G401 (cell line): ENCODE measurements around the gene SFTPA1. TPM values are rescaled to one million over a fixed set of nuclear protein-coding genes. Genes with fewer than 3 reads are reported as not detected.
"Not testable (repeated sequence)": the region's sequence is repeated elsewhere in the genome, so short reads cannot be mapped to it uniquely, and the experiment has no call there.

Experiments used
- DNase-seq: peaks from one replicate; pipeline ENCODE4 v3.0.0-alpha.2; 2015; ENCODE audit warnings: low spot score
- in situ Hi-C: cut with HindIII; loops from 2 replicates; pipeline ENCODE4 v1.10.0; 2016; ENCODE audit warnings: low sequenced_read_pairs, mixed read lengths
- total RNA-seq: library from RNA; depleted of rRNA; stranded (reverse); fragments of >200 nt; shearing (Covaris generic); gene quantifications from 2 replicates; pipeline ENCODE4 v1.2.3, GENCODE V29; 2014; rRNA removed

Gene SFTPA1
- not detected in 2 replicates for total RNA-seq

DNA sequence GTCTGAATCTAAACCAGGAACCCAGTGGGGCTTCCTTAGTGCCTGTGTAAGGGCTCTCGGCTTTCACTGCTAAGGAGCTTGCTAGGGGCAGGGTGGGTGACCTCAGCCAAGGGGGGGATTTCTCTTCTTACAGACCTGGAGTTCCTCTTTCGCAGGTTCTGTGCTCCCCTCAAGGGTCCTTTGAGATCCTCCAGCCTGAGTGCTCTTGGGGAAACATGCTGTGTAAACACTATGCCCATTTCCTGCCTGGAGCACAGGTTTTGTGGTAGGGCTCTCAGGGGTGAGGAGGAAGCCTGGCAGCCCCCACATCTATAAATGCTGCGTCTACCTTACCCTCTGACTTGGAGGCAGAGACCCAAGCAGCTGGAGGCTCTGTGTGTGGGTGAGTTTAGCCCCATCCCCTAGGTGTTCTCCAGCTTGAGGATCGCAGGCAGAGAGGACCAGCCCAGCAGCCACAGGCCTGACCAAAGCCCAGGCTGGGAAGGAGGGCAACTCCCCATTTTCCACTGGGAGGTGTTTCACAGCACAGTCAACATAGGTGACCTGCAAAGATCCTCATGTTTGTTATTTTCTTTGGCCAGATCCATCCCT, at the start of gene SFTPA1:
Gene SFTPA1 (plus strand): TSS at position 339 of the 591 bp plus-strand sequence. CDS start 887 bp downstream, outside the sequence.
- in situ Hi-C loops, result no loop called here
- DNase-seq, result no peak

DNA sequence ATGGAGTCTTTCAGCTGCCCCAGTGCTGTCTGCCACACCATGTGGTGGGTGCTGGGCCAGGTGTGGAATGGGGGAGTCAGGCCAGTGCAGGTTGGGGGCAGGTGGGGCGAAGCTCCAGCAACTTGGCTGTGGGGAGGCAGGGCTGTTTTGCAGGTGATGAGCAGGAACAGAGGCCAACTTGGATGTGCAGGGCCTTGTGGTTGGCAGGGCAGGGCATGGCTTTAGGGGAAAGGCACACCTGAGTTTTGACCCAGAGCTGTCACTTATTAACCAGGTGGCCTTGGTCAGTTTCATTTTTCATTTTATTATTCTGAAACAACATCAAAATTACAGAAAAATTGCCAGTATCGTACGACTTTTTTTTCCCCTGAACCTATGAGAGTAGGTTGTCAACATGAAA, 49.5 kb upstream of the SFTPA1 start:
- in situ Hi-C loops, result no loop called here
- no peak for DNase-seq

- in situ Hi-C loops, result no loop called here
These were observed 48.5 kb upstream of the SFTPA1 start for GRCh38 chr10:79562135-79562756.

DNA sequence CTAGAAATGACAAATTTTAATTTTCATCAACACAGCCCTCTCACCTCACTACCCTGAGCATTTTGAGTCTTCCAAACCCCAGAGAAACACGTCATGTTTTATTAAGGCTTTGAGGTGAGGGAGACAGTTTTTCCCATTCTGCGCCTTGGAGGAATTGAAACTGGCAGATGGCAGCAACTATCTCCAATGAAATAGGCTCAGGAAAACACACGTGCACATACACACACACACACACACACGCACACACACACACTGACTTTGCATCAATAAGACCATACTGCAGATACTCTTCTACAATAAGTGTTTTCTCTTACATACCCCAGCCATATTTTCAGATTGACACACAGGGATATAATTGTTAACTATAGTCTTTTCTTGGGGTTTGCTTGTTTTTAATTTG, 47.3 kb upstream of the SFTPA1 start:
- no peak for DNase-seq
- in situ Hi-C loops, result no loop called here

More at GRCh38 chr10:79562135-79562756, 48.5 kb upstream of the SFTPA1 start:
- DNase-seq, result peak; percentile 82

- in situ Hi-C loops, DNase-seq: not testable (repeated sequence)
These were observed 40.1 kb upstream of the SFTPA1 start for GRCh38 chr10:79570624-79571023.

DNA sequence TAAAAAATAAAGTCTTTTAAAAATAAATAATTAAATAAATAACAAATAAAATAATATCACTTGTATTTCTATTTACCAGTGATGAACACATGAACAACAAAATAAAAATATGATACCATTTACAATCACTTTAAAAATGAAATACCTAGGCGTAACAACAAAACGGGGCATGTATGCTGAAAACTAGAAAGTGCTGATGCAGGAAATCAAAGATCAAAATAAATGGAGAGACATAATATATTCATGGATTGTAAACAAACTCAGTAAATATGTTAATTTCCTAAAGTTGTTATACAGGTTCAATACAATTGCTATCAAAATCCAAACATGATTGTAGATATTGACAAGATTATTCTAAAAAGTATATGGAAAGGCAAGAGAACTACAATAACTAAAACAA, 31.4 kb upstream of the SFTPA1 start:
- in situ Hi-C loops, result no loop called here

DNA sequence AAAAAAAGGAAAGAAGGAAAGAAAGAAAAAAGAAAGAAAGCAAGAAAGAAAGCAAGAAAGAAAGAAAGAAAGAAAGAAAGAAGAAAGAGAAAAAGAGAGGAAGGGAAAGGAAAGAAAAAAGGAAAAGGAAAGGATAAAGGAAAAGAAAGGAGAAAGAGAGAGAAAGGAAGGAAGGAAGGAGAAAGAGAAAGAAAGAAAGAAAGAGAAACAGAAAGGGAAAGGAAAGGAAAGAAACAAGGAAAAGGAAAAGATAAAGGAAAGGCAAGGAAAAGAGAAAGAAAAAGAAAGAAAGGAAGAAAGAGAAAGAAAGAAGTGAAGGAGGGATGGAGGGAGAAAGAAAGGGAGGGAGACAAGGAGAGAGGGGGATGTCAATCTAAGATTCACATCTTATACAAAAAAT, 29.7 kb upstream of the SFTPA1 start:
- no peak for DNase-seq
- in situ Hi-C loops, result no loop called here

More for the DNA sequence above, 31.4 kb upstream of the SFTPA1 start:
- no peak for DNase-seq

- DNase-seq, result peak; percentile 63
- in situ Hi-C loops, result no loop called here
These were observed 28.6 kb upstream of the SFTPA1 start for GRCh38 chr10:79582096-79582495.

DNA sequence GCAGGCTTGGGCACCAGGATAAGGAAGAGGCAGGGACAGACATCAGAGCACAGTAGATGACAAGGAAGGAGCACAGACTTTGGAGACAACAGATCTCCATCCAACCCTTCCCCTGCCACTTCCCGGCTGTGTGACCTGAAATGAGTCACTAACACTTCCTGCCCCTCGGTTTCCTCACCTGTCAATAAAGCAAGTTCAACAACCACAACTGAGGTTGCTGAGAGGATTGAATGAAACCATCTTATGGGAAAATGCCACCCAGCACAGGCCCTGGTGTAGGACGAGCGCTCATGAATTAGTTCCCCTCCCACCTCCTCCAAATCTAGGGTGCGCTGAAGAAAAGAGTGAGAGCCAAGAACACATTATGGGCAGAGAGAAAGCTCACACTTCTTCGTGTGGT, 27.8 kb upstream of the SFTPA1 start:
- in situ Hi-C loops, DNase-seq: not testable (repeated sequence)

GRCh38 chr10:79583488-79584024, 27.2 kb upstream of the SFTPA1 start:
- in situ Hi-C loops, result no loop called here
- DNase-seq, result no peak

- DNase-seq, result no peak
- in situ Hi-C loops, result no loop called here
These were observed 24.7 kb upstream of the SFTPA1 start for GRCh38 chr10:79585870-79586527.

DNA sequence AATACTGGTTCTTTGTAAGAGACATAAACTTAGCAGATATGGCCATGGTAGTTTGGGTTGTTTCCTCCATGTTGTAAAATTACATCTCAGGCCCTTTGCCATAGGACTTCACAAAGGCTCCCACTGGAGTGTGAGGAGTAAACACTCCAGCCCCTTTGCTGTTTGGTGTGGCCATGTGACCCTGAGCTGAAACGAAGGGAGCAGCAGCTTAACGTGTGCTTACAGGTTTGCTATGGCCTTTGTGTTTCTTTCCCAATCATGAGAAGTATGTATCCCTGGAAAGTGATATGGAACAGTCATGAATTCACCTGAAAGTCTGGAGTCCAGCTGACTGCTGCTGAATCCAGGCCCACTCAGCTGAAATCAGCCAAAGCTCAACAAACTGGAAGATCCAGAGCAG, 23.8 kb upstream of the SFTPA1 start:
- no peak for DNase-seq
- in situ Hi-C loops, result no loop called here

GRCh38 chr10:79588800-79589199, 21.9 kb upstream of the SFTPA1 start:
- DNase-seq, result no peak
- in situ Hi-C loops, result no loop called here

DNA sequence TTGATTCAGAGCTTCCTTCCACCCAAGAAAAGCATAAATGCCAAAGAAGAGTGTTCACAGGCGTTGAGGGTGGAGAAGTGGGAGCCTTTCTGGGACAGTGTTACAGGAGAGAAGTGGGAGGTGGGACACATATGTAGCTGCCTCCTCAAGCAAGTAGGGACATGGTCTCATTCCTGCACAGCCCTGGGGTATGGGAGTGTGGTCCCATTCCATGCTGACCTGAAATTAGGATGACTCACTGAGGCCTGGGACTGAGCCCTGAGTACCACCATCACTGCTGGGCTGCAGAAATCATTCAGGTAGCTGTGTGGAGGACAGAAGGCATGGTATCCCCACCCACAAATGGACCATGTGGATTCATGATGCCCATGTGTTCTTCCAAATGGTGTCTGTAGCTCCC, 17.4 kb upstream of the SFTPA1 start:
- in situ Hi-C loops, result no loop called here
- no peak for DNase-seq

- in situ Hi-C loops, DNase-seq: not testable (repeated sequence)
These were observed 16.2 kb upstream of the SFTPA1 start for GRCh38 chr10:79594565-79594964.

- in situ Hi-C loops, result no loop called here
- DNase-seq, result no peak
These were observed 15.2 kb upstream of the SFTPA1 start for GRCh38 chr10:79595510-79595909.

GRCh38 chr10:79599644-79600043, 11.1 kb upstream of the SFTPA1 start:
- DNase-seq, in situ Hi-C loops: not testable (repeated sequence)

DNA sequence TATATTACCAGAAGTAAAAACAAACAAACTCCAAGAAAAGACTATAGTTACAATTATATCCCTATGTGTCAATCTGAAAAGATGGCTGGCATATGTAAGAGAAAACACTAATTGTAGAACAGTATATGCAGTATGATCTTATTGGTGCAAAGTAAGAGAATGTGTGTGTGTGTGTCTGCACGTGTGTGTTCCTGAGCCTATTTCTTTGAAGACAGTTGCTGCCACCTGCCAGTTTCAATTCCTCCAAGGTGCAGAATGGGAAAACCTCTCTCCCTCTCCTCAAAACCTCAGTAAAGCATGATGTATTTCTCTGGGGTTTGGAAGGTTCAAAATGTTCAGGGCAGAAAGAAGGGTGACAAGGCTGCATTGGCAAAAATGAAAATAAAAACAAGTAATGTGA, 8.8 kb upstream of the SFTPA1 start:
- in situ Hi-C loops, result no loop called here
- DNase-seq, result no peak

- in situ Hi-C loops, result no loop called here
- no peak for DNase-seq
These were observed 7.8 kb upstream of the SFTPA1 start for GRCh38 chr10:79602953-79603352.

GRCh38 chr10:79604294-79604693, 6.4 kb upstream of the SFTPA1 start:
- in situ Hi-C loops, result no loop called here
- no peak for DNase-seq
